Nephron progenitor cell (in vitro differentiated cells): ENCODE measurements around the gene DOK7.

Source experiments
- DNase-seq: peaks from one replicate; pipeline ENCODE4 v3.0.0; 2021
- H3K27ac Mint-ChIP-seq: 2 replicates; pipeline ENCODE4 v1.8.0; 2021; ENCODE audit warnings: mild to moderate bottlenecking, moderate library complexity, mixed read lengths
- H3K27me3 Mint-ChIP-seq: 2 replicates; pipeline ENCODE4 v1.8.0; 2021; ENCODE audit warnings: mild to moderate bottlenecking, low read depth, mixed read lengths; ENCODE audit not compliant: poor library complexity
- H3K36me3 Mint-ChIP-seq: 2 replicates; pipeline ENCODE4 v1.8.0; 2021; ENCODE audit warnings: low read depth, mixed read lengths
- H3K4me1 Mint-ChIP-seq: 2 replicates; pipeline ENCODE4 v1.8.0; 2021; ENCODE audit warnings: mixed read lengths
- H3K4me3 Mint-ChIP-seq: 2 replicates; pipeline ENCODE4 v1.8.0; 2021; ENCODE audit warnings: mild to moderate bottlenecking, moderate library complexity, mixed read lengths
- H3K9me3 Mint-ChIP-seq: 2 replicates; pipeline ENCODE4 v1.8.0; 2021; ENCODE audit warnings: mild to moderate bottlenecking, moderate library complexity, mixed read lengths
- TF ChIP-seq, protein P1 (sequence below): fragments of 200-600 bp; sonication (generic); IDR thresholded peaks from 2 replicates; pipeline ENCODE4 v1.5.0; 2021; ENCODE audit warnings: antibody characterized with exemption

Gene DOK7

DNA sequence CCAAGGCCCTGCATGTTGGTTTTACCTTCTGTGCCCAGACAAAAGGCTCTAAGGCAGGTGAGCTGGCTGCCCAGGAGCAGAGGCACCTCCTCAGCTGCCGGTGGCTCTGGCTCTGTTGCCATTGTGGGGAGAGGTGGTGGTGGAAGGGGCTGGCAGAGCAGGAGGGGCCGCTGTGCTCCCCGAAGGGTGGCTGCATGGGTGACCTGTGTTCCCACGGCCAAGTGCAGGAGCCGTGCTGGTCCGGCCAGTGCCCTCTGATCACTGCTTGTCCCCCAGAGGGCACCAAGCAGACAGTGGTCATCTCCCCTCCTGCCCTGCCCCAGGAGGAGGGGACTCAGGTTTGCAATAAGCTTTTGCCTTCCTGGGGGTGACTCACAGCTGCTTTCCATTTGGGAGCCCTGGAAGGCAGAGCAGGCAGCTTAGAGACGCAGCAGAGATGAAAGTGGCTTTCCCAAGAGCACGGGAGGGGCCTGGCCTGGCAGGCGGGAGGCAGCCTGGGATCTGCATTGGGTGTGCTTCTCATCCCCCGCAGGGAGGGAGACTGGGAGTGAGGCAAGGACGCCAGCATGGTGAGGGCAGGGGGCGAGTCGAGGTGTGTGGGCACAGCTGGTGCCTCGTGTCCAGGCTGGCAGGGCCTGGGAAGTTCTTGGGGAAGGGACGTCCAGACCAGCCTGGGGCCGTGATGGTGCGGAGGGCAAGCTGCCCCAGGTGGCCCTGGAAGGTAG, 28.7 kb downstream of the DOK7 start:
- no peak for DNase-seq
- Mint-ChIP-seq H3K9me3 (peaks cover 4% of the 10 kb centered on the region), H3K4me3 (no peak overlapping the region), H3K36me3 (no peaks in the 10 kb centered on the region), H3K4me1 (peaks cover 10% of the 10 kb centered on the region), H3K27ac (no peak overlapping the region), H3K27me3 (peaks cover 38% of the 10 kb centered on the region)
- TF ChIP-seq, protein P1, sequence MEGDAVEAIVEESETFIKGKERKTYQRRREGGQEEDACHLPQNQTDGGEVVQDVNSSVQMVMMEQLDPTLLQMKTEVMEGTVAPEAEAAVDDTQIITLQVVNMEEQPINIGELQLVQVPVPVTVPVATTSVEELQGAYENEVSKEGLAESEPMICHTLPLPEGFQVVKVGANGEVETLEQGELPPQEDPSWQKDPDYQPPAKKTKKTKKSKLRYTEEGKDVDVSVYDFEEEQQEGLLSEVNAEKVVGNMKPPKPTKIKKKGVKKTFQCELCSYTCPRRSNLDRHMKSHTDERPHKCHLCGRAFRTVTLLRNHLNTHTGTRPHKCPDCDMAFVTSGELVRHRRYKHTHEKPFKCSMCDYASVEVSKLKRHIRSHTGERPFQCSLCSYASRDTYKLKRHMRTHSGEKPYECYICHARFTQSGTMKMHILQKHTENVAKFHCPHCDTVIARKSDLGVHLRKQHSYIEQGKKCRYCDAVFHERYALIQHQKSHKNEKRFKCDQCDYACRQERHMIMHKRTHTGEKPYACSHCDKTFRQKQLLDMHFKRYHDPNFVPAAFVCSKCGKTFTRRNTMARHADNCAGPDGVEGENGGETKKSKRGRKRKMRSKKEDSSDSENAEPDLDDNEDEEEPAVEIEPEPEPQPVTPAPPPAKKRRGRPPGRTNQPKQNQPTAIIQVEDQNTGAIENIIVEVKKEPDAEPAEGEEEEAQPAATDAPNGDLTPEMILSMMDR: no peak

DNA sequence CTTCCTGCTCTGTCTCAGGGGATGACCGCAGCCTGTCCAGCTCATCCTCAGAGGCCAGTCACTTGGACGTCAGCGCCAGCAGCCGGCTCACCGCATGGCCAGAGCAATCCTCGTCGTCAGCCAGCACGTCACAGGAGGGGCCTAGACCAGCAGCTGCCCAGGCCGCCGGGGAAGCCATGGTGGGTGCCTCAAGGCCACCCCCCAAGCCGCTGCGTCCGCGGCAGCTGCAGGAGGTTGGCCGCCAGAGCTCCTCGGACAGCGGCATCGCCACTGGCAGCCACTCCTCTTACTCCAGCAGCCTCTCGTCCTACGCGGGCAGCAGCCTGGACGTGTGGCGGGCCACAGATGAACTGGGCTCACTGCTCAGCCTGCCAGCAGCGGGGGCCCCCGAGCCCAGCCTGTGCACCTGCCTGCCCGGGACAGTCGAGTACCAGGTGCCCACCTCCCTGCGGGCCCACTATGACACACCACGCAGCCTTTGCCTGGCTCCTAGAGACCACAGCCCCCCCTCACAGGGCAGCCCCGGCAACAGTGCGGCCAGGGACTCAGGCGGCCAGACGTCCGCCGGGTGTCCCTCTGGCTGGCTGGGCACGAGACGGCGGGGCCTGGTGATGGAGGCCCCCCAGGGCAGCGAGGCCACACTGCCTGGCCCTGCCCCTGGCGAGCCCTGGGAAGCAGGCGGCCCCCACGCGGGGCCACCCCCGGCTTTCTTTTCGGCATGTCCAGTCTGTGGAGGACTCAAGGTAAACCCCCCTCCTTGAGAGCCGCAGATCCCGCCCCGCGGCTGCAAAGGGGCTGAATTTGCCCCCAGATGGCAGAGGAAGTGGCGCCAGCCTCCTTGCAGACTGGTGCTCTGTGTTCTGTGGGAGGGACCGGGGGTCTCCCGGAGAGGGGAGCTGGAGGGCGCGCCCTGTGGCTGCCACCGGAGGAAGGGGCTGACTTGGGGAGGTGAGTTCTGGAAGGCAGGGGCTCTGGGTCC, 29.9 kb downstream of the DOK7 start:
- TF ChIP-seq, protein P1: no peak

DNA sequence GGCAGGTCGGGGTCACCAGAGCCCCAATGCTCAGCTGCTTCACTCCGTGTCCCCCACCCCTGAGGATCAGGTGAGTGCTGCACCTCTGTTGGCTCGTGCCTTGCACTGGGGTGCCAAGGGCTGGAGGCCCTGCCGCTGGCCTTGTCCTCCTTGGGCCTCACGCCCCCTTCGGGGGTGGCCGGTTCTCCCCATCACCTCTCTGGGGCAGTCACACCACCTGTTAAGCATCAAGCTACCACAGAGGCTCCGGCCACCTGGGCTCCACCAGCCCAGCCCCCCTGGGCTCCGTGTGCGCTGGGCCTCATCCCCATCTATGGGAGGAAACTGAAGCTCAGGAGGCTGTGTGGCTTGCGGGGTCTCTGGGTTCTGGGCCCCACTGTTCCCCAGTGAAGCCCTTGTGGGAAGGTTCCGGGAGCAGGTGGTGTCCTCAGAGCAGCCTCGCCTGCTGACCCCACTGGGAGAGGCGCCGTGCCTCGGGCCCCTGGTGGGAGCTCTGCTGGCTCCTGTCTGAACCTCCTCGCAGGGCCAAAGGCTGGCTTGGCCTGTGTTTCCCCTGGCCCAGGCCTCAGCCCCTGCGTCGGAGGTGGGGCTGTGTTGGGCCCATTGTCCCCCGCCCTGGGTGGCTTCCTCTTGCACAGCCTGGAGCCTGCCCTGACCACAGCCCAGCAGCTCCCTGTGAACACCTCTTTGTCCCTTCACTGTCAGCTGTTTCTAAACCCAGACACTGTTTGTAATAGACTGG, 30.8 kb downstream of the DOK7 start:
- Mint-ChIP-seq H3K27me3 (peaks cover 30% of the 10 kb centered on the region), H3K36me3 (no peaks in the 10 kb centered on the region), H3K9me3 (peaks cover 4% of the 10 kb centered on the region), H3K4me1 (peaks cover 10% of the 10 kb centered on the region), H3K4me3 (no peak overlapping the region), H3K27ac (no peak overlapping the region)
- TF ChIP-seq, protein P1: no peak
- no peak for DNase-seq

More for the DNA sequence above, 29.9 kb downstream of the DOK7 start:
- H3K27me3 Mint-ChIP-seq: peaks cover 30% of the 10 kb centered on the region
- H3K4me3 Mint-ChIP-seq: no peak overlapping the region
- H3K27ac Mint-ChIP-seq: no peak overlapping the region
- no peaks in the 10 kb centered on the region for H3K36me3 Mint-ChIP-seq
- peaks cover 10% of the 10 kb centered on the region for H3K4me1 Mint-ChIP-seq
- peaks cover 4% of the 10 kb centered on the region for H3K9me3 Mint-ChIP-seq
- DNase-seq: no peak

DNA sequence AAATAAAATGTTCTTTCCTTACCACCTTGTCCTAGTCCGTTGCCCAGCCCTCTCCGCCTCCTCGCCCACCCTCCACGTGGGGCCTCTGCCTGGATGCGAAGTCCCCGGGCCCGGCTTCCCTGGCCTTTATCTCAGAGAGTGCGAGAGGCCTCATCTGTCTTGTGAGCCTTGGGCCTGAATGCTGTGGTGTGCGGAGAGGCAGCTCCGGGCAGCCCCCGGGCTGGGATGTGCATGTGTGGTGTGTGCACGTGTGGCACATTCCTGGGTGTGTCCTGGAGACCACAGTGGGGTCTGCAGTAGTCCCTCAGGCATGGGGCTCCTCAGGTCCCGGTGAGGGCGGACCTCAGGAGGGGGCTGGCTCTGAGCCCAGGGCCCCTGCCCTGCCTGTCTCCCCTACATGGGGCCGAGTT, 31.4 kb downstream of the DOK7 start:
- Mint-ChIP-seq H3K27me3 (peaks cover 27% of the 10 kb centered on the region), H3K27ac (no peak overlapping the region)

DNA sequence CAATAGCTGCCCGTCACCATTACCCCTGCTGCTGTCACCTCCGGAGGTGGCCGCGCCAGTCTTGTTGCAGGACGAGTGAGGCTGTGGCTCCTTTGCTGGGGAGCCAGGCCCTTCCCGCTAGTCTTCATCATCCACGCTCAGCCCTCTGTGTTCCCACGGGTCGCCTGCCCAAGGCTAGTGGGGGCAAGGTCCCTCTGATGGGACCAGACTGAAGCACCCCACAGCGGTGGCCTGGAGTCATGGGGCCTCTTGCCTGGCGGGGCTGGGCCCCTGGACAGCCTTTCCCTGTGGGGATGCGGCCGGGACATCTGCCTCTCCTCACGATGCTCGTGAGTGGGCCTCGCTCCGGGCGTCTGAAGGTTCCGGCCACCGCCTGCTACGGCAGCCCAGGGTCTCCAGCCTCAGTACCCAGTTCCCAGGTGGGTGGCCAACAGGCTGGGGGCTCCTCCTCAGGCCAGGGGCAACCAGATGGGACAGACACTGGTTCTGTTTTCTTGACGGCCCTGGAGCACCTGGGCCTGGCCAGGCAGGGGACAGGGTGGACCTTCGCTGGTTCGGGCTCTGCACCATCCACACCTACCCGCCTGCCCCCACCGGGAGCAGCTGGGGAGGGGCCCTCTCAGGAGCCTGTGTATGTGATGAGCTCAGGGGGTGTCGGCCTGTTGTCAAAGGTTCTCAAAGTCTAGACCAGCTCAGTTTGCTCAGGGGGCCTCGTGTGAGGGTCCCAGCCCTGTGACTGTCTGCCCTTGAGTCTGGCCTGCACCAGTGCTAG, 32.3 kb downstream of the DOK7 start:
- DNase-seq: no peak
- Mint-ChIP-seq H3K27me3 (peaks cover 18% of the 10 kb centered on the region), H3K27ac (peak overlapping the region; percentile 64), H3K9me3 (peaks cover 4% of the 10 kb centered on the region), H3K4me3 (no peak overlapping the region), H3K36me3 (no peaks in the 10 kb centered on the region), H3K4me1 (peaks cover 10% of the 10 kb centered on the region)
- TF ChIP-seq, protein P1: no peak

More for the DNA sequence above, 31.4 kb downstream of the DOK7 start:
- TF ChIP-seq, protein P1: no peak
- Mint-ChIP-seq H3K36me3 (no peaks in the 10 kb centered on the region), H3K9me3 (peaks cover 4% of the 10 kb centered on the region), H3K4me3 (no peak overlapping the region), H3K4me1 (peaks cover 10% of the 10 kb centered on the region)
- no peak for DNase-seq
